Effector memory CD8-positive, alpha-beta T cell (primary cell): ENCODE measurements around the gene LSR.
"Not testable (repeated sequence)": the region's sequence is repeated elsewhere in the genome, so short reads cannot be mapped to it uniquely, and the experiment has no call there.

Experiments
- ATAC-seq: fragments of 150-1000 bp; cut with Tn5 transposase; replicated peaks from 2 replicates; pipeline ENCODE4 v1.10.0; 2021; ENCODE audit warnings: mild to moderate bottlenecking, moderate library complexity
- DNase-seq, 3 experiments: peaks; one replicate each; pipeline ENCODE4 v3.0.0; 2021
- H3K27ac Mint-ChIP-seq, 2 donors: one replicate each; pipeline ENCODE4 v1.8.0; 2022; ENCODE audit warnings: mild to moderate bottlenecking in 2 of 2, mixed read lengths in 2 of 2, moderate library complexity in 2 of 2
- H3K27me3 Mint-ChIP-seq, 2 donors: one replicate each; pipeline ENCODE4 v1.8.0; 2022; ENCODE audit warnings: mixed read lengths in 2 of 2
- H3K36me3 Mint-ChIP-seq: one replicate; pipeline ENCODE4 v1.8.0; 2022; ENCODE audit warnings: mild to moderate bottlenecking, moderate library complexity, mixed read lengths; ENCODE audit not compliant: insufficient read depth
- H3K4me1 Mint-ChIP-seq, 2 donors: one replicate each; pipeline ENCODE4 v1.8.0; 2022; ENCODE audit warnings: low read depth in 2 of 2, mixed read lengths in 2 of 2
- H3K4me3 Mint-ChIP-seq, 2 donors: one replicate each; pipeline ENCODE4 v1.8.0; 2022; ENCODE audit warnings: mild to moderate bottlenecking in 2 of 2, mixed read lengths in 2 of 2, moderate library complexity in 2 of 2
- H3K9me3 Mint-ChIP-seq, 2 donors: one replicate each; pipeline ENCODE4 v1.8.0; 2022; ENCODE audit warnings: mixed read lengths in 2 of 2

Gene LSR

GRCh38 chr19:35212241-35212640 is 36.6 kb upstream of the LSR start:
- ATAC-seq (no peak), DNase-seq (no peak)
- Mint-ChIP-seq H3K4me1 (peaks cover 41 to 42% of the 10 kb centered on the region in 2 donors), H3K9me3 (no peaks in the 10 kb centered on the region), H3K27ac (peak overlapping the region; percentile 98 to 100), H3K36me3 (peaks cover 31% of the 10 kb centered on the region), H3K27me3 (no peaks in the 10 kb centered on the region), H3K4me3 (peak overlapping the region; percentile 79 to 81)

GRCh38 chr19:35213663-35214632 is 34.9 kb upstream of the LSR start:
- peaks cover 31% of the 10 kb centered on the region for H3K36me3 Mint-ChIP-seq
- DNase-seq (peak; percentile 82 to 88 (median 82)), ATAC-seq (peak; percentile 48)
- peaks cover 39 to 41% of the 10 kb centered on the region in 2 donors for H3K4me1 Mint-ChIP-seq
- H3K27ac Mint-ChIP-seq = peak overlapping the region; percentile 98 to 100
- no peaks in the 10 kb centered on the region for H3K27me3 Mint-ChIP-seq
- no peaks in the 10 kb centered on the region for H3K9me3 Mint-ChIP-seq
- peak overlapping the region; percentile 59 to 81 for H3K4me3 Mint-ChIP-seq

GRCh38 chr19:35214766-35215422 is 33.9 kb upstream of the LSR start:
- peaks cover 35 to 41% of the 10 kb centered on the region in 2 donors for H3K4me1 Mint-ChIP-seq
- no peak for DNase-seq
- peak overlapping the region; percentile 98 to 100 for H3K27ac Mint-ChIP-seq
- H3K9me3 Mint-ChIP-seq = no peaks in the 10 kb centered on the region
- H3K27me3 Mint-ChIP-seq = no peaks in the 10 kb centered on the region
- H3K36me3 Mint-ChIP-seq = peaks cover 31% of the 10 kb centered on the region
- no peak for ATAC-seq
- no peak overlapping the region for H3K4me3 Mint-ChIP-seq

GRCh38 chr19:35216016-35216832 is 32.6 kb upstream of the LSR start:
- peak overlapping the region; percentile 55 to 60 for H3K27ac Mint-ChIP-seq
- ATAC-seq = no peak
- no peak for DNase-seq
- no peaks in the 10 kb centered on the region for H3K27me3 Mint-ChIP-seq
- H3K4me1 Mint-ChIP-seq = peaks cover 31 to 36% of the 10 kb centered on the region in 2 donors
- H3K9me3 Mint-ChIP-seq = no peaks in the 10 kb centered on the region
- H3K36me3 Mint-ChIP-seq = peaks cover 24% of the 10 kb centered on the region
- H3K4me3 Mint-ChIP-seq = no peak overlapping the region

- Mint-ChIP-seq H3K36me3 (peaks cover 16% of the 10 kb centered on the region), H3K27ac (peak overlapping the region in 1 of 2 donors; percentile 60), H3K4me1 (peaks cover 24 to 28% of the 10 kb centered on the region in 2 donors), H3K9me3 (no peaks in the 10 kb centered on the region), H3K27me3 (no peaks in the 10 kb centered on the region), H3K4me3 (no peak overlapping the region)
- ATAC-seq (no peak), DNase-seq (peak; percentile 24 to 38 (median 28))
Observed at GRCh38 chr19:35216833-35217648, 31.8 kb upstream of the LSR start.

GRCh38 chr19:35217649-35217990 is 31.2 kb upstream of the LSR start:
- no peak for ATAC-seq
- Mint-ChIP-seq H3K27me3 (no peaks in the 10 kb centered on the region), H3K9me3 (no peaks in the 10 kb centered on the region), H3K36me3 (peaks cover 12% of the 10 kb centered on the region), H3K4me3 (no peak overlapping the region), H3K27ac (no peak overlapping the region), H3K4me1 (peaks cover 20 to 22% of the 10 kb centered on the region in 2 donors)
- DNase-seq = no peak

- Mint-ChIP-seq H3K4me1 (peaks cover 10 to 16% of the 10 kb centered on the region in 2 donors), H3K36me3 (peaks cover 4% of the 10 kb centered on the region), H3K4me3 (no peak overlapping the region), H3K27me3 (no peaks in the 10 kb centered on the region), H3K9me3 (no peaks in the 10 kb centered on the region), H3K27ac (no peak overlapping the region)
- ATAC-seq (no peak), DNase-seq (no peak)
Observed at GRCh38 chr19:35219008-35219407, 29.8 kb upstream of the LSR start.

- no peak for ATAC-seq
- Mint-ChIP-seq H3K27me3 (no peaks in the 10 kb centered on the region), H3K36me3 (no peaks in the 10 kb centered on the region), H3K4me1 (peaks cover 0 to 7% of the 10 kb centered on the region in 2 donors), H3K4me3 (no peak overlapping the region), H3K27ac (no peak overlapping the region), H3K9me3 (no peaks in the 10 kb centered on the region)
- DNase-seq = no peak
Observed at GRCh38 chr19:35220315-35220921, 28.4 kb upstream of the LSR start.

- H3K4me3 Mint-ChIP-seq, H3K36me3 Mint-ChIP-seq, H3K4me1 Mint-ChIP-seq, DNase-seq, H3K27ac Mint-ChIP-seq, H3K9me3 Mint-ChIP-seq, H3K27me3 Mint-ChIP-seq, ATAC-seq: not testable (repeated sequence)
Observed at GRCh38 chr19:35220973-35221590, 27.7 kb upstream of the LSR start.

- H3K9me3 Mint-ChIP-seq = no peaks in the 10 kb centered on the region
- DNase-seq (no peak), ATAC-seq (no peak)
- H3K36me3 Mint-ChIP-seq = no peaks in the 10 kb centered on the region
- H3K4me3 Mint-ChIP-seq = no peak overlapping the region
- peak overlapping the region; percentile 21 to 35 for H3K27ac Mint-ChIP-seq
- peaks cover 0 to 6% of the 10 kb centered on the region in 2 donors for H3K27me3 Mint-ChIP-seq
- peaks cover 0 to 10% of the 10 kb centered on the region in 2 donors for H3K4me1 Mint-ChIP-seq
Observed at GRCh38 chr19:35222373-35223015, 26.3 kb upstream of the LSR start.

GRCh38 chr19:35223084-35223790 is 25.6 kb upstream of the LSR start:
- no peak for ATAC-seq
- H3K36me3 Mint-ChIP-seq = no peaks in the 10 kb centered on the region

More at GRCh38 chr19:35223084-35223790, 25.6 kb upstream of the LSR start:
- H3K27ac Mint-ChIP-seq = peak overlapping the region; percentile 21 to 35
- no peaks in the 10 kb centered on the region for H3K9me3 Mint-ChIP-seq
- peaks cover 0 to 6% of the 10 kb centered on the region in 2 donors for H3K27me3 Mint-ChIP-seq
- H3K4me3 Mint-ChIP-seq = no peak overlapping the region
- H3K4me1 Mint-ChIP-seq = peaks cover 0 to 10% of the 10 kb centered on the region in 2 donors
- no peak for DNase-seq
